ENCODE measurements around the gene COL5A1.

DNA sequence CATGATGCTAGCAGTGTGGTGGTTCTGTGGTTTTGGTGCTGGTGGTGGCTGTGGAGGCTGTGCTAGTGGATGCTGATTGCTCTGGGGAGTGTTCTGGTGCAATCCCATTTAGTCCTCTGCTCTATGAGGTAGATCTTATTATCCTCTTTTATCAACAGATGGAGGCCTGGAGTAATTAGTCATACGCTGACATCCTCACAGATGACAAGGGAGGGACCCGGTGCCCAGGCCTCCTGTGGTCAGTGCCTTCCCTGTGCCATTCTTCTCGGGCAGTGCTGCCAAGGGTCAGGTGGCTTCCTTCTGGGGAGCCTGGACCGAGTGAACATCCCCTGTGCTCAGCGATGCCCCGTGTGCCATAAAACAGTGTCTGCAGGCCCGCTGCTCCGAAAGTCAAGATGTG is 74.5 kb downstream of the COL5A1 start:
- TF ChIP-seq, protein P1, sequence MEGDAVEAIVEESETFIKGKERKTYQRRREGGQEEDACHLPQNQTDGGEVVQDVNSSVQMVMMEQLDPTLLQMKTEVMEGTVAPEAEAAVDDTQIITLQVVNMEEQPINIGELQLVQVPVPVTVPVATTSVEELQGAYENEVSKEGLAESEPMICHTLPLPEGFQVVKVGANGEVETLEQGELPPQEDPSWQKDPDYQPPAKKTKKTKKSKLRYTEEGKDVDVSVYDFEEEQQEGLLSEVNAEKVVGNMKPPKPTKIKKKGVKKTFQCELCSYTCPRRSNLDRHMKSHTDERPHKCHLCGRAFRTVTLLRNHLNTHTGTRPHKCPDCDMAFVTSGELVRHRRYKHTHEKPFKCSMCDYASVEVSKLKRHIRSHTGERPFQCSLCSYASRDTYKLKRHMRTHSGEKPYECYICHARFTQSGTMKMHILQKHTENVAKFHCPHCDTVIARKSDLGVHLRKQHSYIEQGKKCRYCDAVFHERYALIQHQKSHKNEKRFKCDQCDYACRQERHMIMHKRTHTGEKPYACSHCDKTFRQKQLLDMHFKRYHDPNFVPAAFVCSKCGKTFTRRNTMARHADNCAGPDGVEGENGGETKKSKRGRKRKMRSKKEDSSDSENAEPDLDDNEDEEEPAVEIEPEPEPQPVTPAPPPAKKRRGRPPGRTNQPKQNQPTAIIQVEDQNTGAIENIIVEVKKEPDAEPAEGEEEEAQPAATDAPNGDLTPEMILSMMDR (IDR thresholded peaks at IDR 0.05): no peak
- no peak for TF ChIP-seq POLR2A (IDR thresholded peaks at IDR 0.05)

Data from esophagus squamous epithelium (tissue), 4 donors.